ENCODE results near the gene ASH1L.

DNA sequence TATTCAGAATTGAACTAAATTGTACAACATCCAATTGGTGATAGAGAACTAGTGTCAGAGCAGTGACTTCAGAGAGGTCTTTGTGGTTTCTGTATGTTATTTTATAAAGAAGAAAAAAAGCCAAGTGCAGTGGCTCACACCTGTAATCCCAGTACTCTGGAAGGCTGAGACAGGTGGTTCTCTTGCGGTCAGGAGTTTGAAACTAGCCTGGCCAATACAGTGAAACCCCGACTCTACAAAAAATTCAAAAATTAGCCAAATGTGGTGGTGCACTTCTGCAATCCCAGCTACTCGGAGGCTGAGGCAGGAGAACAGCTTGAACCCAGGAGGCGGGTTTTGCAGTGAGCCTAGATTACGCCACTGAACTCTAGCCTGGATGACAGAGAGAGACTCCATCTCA lies 90.7 kb downstream of the ASH1L start:
- no peak for TF ChIP-seq SP1 (IDR thresholded peaks at IDR 0.05)
- TF ChIP-seq NFRKB (IDR thresholded peaks at IDR 0.05) = no peak
- TF ChIP-seq ELF4 (IDR thresholded peaks at IDR 0.05) = no peak
- no peak for TF ChIP-seq FOXM1 (IDR thresholded peaks at IDR 0.05; ENCODE audit: borderline replicate concordance)
- TF ChIP-seq L3MBTL2 (conservative IDR thresholded peaks at IDR 0.05) = no peak
- TF ChIP-seq SUZ12 (IDR thresholded peaks at IDR 0.05) = no peak
- no peak for TF ChIP-seq ARNT (IDR thresholded peaks at IDR 0.05)
- no peak for TF ChIP-seq ZNF384 (IDR thresholded peaks at IDR 0.05)
- TF ChIP-seq BHLHE40 (IDR thresholded peaks at IDR 0.05; ENCODE audit: borderline replicate concordance) = no peak
- TF ChIP-seq FOXK2 (IDR thresholded peaks at IDR 0.05) = no peak
- TF ChIP-seq, protein P1, sequence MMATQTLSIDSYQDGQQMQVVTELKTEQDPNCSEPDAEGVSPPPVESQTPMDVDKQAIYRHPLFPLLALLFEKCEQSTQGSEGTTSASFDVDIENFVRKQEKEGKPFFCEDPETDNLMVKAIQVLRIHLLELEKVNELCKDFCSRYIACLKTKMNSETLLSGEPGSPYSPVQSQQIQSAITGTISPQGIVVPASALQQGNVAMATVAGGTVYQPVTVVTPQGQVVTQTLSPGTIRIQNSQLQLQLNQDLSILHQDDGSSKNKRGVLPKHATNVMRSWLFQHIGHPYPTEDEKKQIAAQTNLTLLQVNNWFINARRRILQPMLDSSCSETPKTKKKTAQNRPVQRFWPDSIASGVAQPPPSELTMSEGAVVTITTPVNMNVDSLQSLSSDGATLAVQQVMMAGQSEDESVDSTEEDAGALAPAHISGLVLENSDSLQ (IDR thresholded peaks at IDR 0.05) = no peak
- no peak for TF ChIP-seq FOXA1 (IDR thresholded peaks at IDR 0.05)
